Measurements from ENCODE around the gene TNIK.

GRCh38 chr3:171028779-171029232 lies 431.4 kb downstream of the TNIK start:
- TF ChIP-seq POLR2A (IDR thresholded peaks at IDR 0.05) (no peak), POLR2AphosphoS5 (IDR thresholded peaks at IDR 0.05) (no peak), CTCF (IDR thresholded peaks at IDR 0.05) (no peak), EP300 (IDR thresholded peaks at IDR 0.05) (no peak)

Measured in stomach (tissue), 4 donors.